Transverse colon (tissue), 4 donors: ENCODE results near the gene TSPAN3. TPM values are rescaled to one million over a fixed set of nuclear protein-coding genes. Genes with fewer than 3 reads are reported as not detected.

Experiments
- DNase-seq: peaks from one replicate; pipeline ENCODE4 v3.0.0-alpha.2; 2019
- H3K27ac ChIP-seq, 4 donors: fragments of 200-600 bp; sonication (generic); 2 replicates each; pipeline ENCODE4 v1.5.1; 2016 to 2018; ENCODE audit warnings: inconsistent platforms in 4 of 4
- H3K27me3 ChIP-seq: fragments of 200-600 bp; sonication (generic); 2 replicates; pipeline ENCODE4 v1.5.1; 2017; ENCODE audit warnings: inconsistent platforms
- H3K36me3 ChIP-seq, 4 donors: fragments of 200-600 bp; sonication (generic); 2 replicates each; pipeline ENCODE4 v1.5.1; 2017 to 2019; ENCODE audit warnings: inconsistent platforms in 4 of 4
- H3K4me1 ChIP-seq, 4 donors: fragments of 200-600 bp; sonication (generic); 2 replicates each; pipeline ENCODE4 v1.5.1; 2017 to 2020; ENCODE audit warnings: inconsistent platforms in 4 of 4
- H3K4me3 ChIP-seq, 4 donors: fragments of 200-600 bp; sonication (generic); 1 replicate in 1 of 4; 2 replicates in 3 of 4; pipeline versions ENCODE4 v1.5.1 to v1.6.1; 2017 to 2019; ENCODE audit warnings: inconsistent platforms in 4 of 4
- H3K9me3 ChIP-seq, 2 donors: fragments of 200-600 bp; sonication (generic); 2 replicates each; pipeline ENCODE4 v1.5.1; 2017 to 2019; ENCODE audit warnings: inconsistent platforms in 2 of 2
- EP300 ChIP-seq: sonication (generic); formaldehyde crosslinking; IDR thresholded peaks from one replicate; pipeline ENCODE4 v1.6.1; 2017; ENCODE audit warnings: antibody characterized with exemption, low read depth
- POLR2A ChIP-seq: fragments of 450-650 bp; IDR thresholded peaks from one replicate; pipeline ENCODE4 v1.6.1; 2016; ENCODE audit warnings: antibody characterized with exemption, mild to moderate bottlenecking, moderate library complexity
- POLR2AphosphoS5 ChIP-seq, 3 donors: sonication (generic); formaldehyde crosslinking; IDR thresholded peaks; one replicate each; pipeline ENCODE4 v1.6.1; 2016; ENCODE audit warnings: antibody characterized with exemption in 3 of 3
- WGBS, 2 donors: methylation state at CpG; one replicate each; pipeline ENCODE4 v1.1.5; 2018; ENCODE audit warnings: low coverage in 1 of 2; 5-methylcytosine and 5-hydroxymethylcytosine counted together
- in situ Hi-C, 4 donors: fragments of 200-750 bp; cut with MboI; loops; one replicate each; pipeline versions ENCODE4 v1.15.0 to v1.15.1; 2017; ENCODE audit warnings: low sequenced_read_pairs in 3 of 4, low pct_ligation_motif_present in 1 of 4, low pct_unique_long_range_greater_than_20kb in 1 of 4
- intact Hi-C: fragments of 100-400 bp; cut with DNase I; formaldehyde crosslinking; loops from one replicate; pipeline ENCODE4 v1.15.1; 2023; ENCODE audit warnings: low total_unique reads
- total RNA-seq, 4 donors: library from RNA; depleted of rRNA; stranded (reverse); fragments of >200 nt; gene quantifications; one replicate each; pipeline ENCODE4 v1.1.0, GENCODE V29; 2016
- TF ChIP-seq, protein P1 (sequence below), 5 experiments: fragments of 200-600 bp in 3 of 5; fragments of 450-650 bp in 2 of 5; sonication (generic) in 3 of 5; IDR thresholded peaks; 1 replicate in 2 of 5; 2 replicates in 3 of 5; pipeline ENCODE4 v1.5.1; 2016 to 2017; ENCODE audit warnings: antibody characterized with exemption in 5 of 5, inconsistent platforms in 3 of 5, mild to moderate bottlenecking in 2 of 5, moderate library complexity in 1 of 5

The TSPAN3 gene
- total RNA-seq, 4 donors from 2014 or later = 365 to 1,069 (median 676) TPM

DNA sequence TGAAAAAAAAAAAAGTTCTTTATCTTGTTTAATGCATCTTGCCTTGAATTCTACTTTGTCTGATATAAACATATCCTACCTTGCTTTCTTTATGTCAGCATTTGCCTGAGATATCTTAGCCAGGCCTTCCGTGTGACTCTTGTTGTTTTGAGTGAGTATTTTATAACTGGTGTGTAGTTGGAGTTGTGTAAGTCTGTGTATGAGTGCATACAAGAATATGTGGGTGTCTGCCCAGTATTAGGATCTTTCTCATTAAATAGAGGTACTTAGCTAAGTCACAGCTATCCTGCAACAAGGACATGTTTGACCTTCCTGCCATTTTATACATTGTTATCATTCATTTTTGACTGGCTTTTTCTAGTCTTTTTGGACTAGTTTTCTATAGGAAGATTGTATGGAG is 22.5 kb upstream of the TSPAN3 start:
- intact Hi-C loops = no loop called here
- in situ Hi-C loops = no loop called here
- TF ChIP-seq EP300 (no peak), POLR2AphosphoS5 (IDR thresholded peaks at IDR 0.05) (no peak), POLR2A (no peak)
- TF ChIP-seq, protein P1, sequence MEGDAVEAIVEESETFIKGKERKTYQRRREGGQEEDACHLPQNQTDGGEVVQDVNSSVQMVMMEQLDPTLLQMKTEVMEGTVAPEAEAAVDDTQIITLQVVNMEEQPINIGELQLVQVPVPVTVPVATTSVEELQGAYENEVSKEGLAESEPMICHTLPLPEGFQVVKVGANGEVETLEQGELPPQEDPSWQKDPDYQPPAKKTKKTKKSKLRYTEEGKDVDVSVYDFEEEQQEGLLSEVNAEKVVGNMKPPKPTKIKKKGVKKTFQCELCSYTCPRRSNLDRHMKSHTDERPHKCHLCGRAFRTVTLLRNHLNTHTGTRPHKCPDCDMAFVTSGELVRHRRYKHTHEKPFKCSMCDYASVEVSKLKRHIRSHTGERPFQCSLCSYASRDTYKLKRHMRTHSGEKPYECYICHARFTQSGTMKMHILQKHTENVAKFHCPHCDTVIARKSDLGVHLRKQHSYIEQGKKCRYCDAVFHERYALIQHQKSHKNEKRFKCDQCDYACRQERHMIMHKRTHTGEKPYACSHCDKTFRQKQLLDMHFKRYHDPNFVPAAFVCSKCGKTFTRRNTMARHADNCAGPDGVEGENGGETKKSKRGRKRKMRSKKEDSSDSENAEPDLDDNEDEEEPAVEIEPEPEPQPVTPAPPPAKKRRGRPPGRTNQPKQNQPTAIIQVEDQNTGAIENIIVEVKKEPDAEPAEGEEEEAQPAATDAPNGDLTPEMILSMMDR (IDR thresholded peaks at IDR 0.05) = no peak
- no peaks in the 10 kb centered on the region for H3K9me3 ChIP-seq
- H3K4me3 ChIP-seq = no peak overlapping the region
- H3K27me3 ChIP-seq = no peaks in the 10 kb centered on the region
- no peaks in the 10 kb centered on the region for H3K4me1 ChIP-seq
- no peak for DNase-seq
- WGBS, 2 donors = 92 to 96% methylated on average over 1 of the region's 1 CpG
- no peaks in the 10 kb centered on the region for H3K36me3 ChIP-seq
- H3K27ac ChIP-seq = no peak overlapping the region

DNA sequence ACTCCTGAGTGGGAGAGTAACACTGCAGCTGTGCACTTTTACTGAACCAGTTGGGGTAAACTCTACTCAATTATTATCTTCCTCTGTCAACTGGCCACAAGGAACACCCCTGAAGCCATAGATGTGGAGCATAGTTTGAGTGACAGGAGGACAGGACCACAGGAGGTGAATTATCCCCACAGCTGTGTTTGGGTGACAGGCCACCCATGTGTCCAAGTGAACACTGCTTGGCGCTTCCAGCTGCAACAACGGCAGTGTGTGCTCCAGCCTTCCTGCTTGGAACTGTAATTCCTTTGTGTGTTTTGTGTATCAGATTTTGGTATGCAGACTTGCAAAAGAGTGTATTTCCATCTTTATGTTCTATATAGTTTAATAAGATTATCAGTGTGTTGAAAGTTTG is 20.2 kb upstream of the TSPAN3 start:
- intact Hi-C loops = no loop called here
- H3K27me3 ChIP-seq = no peaks in the 10 kb centered on the region
- 88% methylated on average over 2 of the region's 2 CpGs; no CpG with 5 or more reads in 1 of the 2 donors for WGBS, 2 donors
- H3K36me3 ChIP-seq = no peaks in the 10 kb centered on the region
- no peaks in the 10 kb centered on the region for H3K9me3 ChIP-seq
- DNase-seq = no peak
- TF ChIP-seq POLR2AphosphoS5 (IDR thresholded peaks at IDR 0.05) (no peak), EP300 (no peak), POLR2A (no peak)
- TF ChIP-seq, protein P1 (IDR thresholded peaks at IDR 0.05) = no peak
- no peak overlapping the region for H3K4me3 ChIP-seq
- H3K27ac ChIP-seq = no peak overlapping the region
- in situ Hi-C loops = no loop called here
- H3K4me1 ChIP-seq = no peaks in the 10 kb centered on the region

DNA sequence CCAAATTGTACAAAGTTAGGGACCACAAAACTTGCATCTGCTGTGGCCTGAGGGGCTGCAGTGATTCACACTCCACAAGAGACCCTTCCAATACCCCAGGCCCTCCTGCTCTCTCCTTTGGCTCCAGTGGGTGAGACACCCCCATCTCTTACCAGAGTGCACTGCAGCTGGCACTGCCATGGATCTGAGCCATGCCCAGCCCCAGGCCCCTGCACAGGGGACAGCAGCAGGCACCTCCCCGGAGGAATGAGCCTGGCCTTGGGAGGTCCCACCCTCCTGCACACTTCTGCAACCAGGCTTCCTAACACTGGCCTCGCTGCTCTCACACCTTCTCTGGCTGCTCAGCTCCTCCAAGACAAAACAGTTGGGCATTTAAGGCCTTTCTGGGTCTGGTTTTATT is 16.3 kb upstream of the TSPAN3 start:
- Histone ChIP-seq H3K9me3 (no peaks in the 10 kb centered on the region), H3K4me1 (peaks cover 0 to 9% (median 2%) of the 10 kb centered on the region in 4 donors), H3K27me3 (no peaks in the 10 kb centered on the region), H3K27ac (no peak overlapping the region), H3K36me3 (no peaks in the 10 kb centered on the region), H3K4me3 (no peak overlapping the region)
- in situ Hi-C loops = no loop called here
- WGBS, 2 donors = 88 to 100% methylated on average over 1 to 2 of the region's 2 CpGs
- TF ChIP-seq, protein P1 (IDR thresholded peaks at IDR 0.05) = no peak
- TF ChIP-seq POLR2A (no peak), EP300 (no peak), POLR2AphosphoS5 (IDR thresholded peaks at IDR 0.05) (no peak)
- intact Hi-C loops = no loop called here
- no peak for DNase-seq

DNA sequence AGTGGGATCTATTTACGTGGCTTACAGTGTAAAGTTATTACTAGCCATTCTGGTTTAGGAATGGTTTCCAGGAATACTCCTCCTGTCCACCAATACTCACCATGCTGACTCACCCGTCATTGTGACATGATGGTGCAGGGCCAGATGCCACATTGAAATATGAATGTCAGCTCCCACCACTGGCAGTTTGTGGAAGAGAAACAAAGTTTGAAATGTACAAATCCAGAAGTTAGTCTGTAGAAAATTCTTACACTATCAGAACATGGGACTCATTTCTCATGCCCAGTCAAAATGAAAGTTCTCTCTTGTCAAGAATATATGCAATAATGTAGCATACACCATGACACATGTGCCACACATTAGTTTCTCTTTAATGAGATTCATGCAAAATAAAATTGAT is 14.4 kb upstream of the TSPAN3 start:
- H3K27me3 ChIP-seq = no peaks in the 10 kb centered on the region
- intact Hi-C loops (no loop called here), in situ Hi-C loops (no loop called here)
- DNase-seq = no peak
- TF ChIP-seq EP300 = no peak
- no peak for TF ChIP-seq POLR2A
- no peak for TF ChIP-seq POLR2AphosphoS5 (IDR thresholded peaks at IDR 0.05)
- TF ChIP-seq, protein P1 (IDR thresholded peaks at IDR 0.05) = no peak
- H3K36me3 ChIP-seq = no peaks in the 10 kb centered on the region
- peaks cover 0 to 9% (median 2%) of the 10 kb centered on the region in 4 donors for H3K4me1 ChIP-seq
- H3K4me3 ChIP-seq = no peak overlapping the region
- WGBS, 2 donors = 40 to 59% methylated on average over 2 of the region's 2 CpGs
- no peaks in the 10 kb centered on the region for H3K9me3 ChIP-seq
- H3K27ac ChIP-seq = no peak overlapping the region
